Activated CD4-positive, alpha-beta memory T cell treated with anti-CD3 and anti-CD28 coated beads for 36 hours (primary cell): Measurements from ENCODE around the gene PDGFA. TPM values are rescaled to one million over a fixed set of nuclear protein-coding genes. Genes with fewer than 3 reads are reported as not detected.
"Not testable (repeated sequence)": the region's sequence is repeated elsewhere in the genome, so short reads cannot be mapped to it uniquely, and the experiment has no call there.

Source experiments
- CTCF ChIA-PET: fragments of 350-600 bp; sonication (Branson Sonifier 250); formaldehyde crosslinking; loops from one replicate; lab custom pipeline; 2021; ENCODE audit warnings: antibody characterized with exemption, inconsistent platforms; lab: Charles Lee
- POLR2A ChIA-PET: fragments of 350-600 bp; sonication (Branson Sonifier 250); formaldehyde crosslinking; loops from one replicate; lab custom pipeline; 2021; ENCODE audit warnings: antibody characterized with exemption; lab: Charles Lee
- DNase-seq: peaks from one replicate; pipeline ENCODE4 v3.0.0-alpha.2; 2020
- H3K27ac Mint-ChIP-seq: one replicate; pipeline ENCODE4 v1.8.0; 2021; ENCODE audit warnings: mixed read lengths
- H3K27me3 Mint-ChIP-seq: one replicate; pipeline ENCODE4 v1.8.0; 2021; ENCODE audit warnings: mixed read lengths
- H3K36me3 Mint-ChIP-seq: one replicate; pipeline ENCODE4 v1.8.0; 2021; ENCODE audit warnings: mixed read lengths
- H3K4me1 Mint-ChIP-seq: one replicate; pipeline ENCODE4 v1.8.0; 2021; ENCODE audit warnings: low read depth, mixed read lengths
- H3K4me3 Mint-ChIP-seq: one replicate; pipeline ENCODE4 v1.8.0; 2021; ENCODE audit warnings: mild to moderate bottlenecking, mixed read lengths
- H3K9me3 Mint-ChIP-seq: one replicate; pipeline ENCODE4 v1.8.0; 2021; ENCODE audit warnings: mixed read lengths
- intact Hi-C: fragments of 100-400 bp; cut with micrococcal nuclease; formaldehyde crosslinking; loops from one replicate; pipeline ENCODE4 v1.15.1; 2023
- total RNA-seq, 2 experiments: library from RNA; stranded (reverse); gene quantifications; one replicate each; pipeline ENCODE4 v1.2.3, GENCODE V29; 2021

PDGFA gene
- total RNA-seq, 2 experiments from 2014 or later, result 6.3 to 6.9 TPM

DNA sequence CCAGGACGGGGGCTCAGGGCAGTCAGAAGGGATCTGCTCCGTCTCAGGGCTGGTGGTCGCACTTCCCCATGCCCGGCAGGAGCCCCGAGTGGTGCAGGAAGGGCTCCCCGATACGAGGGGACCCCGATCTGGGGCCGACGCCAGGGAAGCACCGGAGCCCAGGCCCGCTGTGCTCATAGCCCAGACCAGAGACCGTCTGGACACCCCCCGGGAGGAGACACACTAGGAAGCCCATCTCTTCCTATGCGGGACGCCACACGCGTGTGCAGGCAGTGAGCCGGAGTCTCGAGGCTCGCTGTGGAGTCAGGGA, 39.7 kb upstream of the PDGFA start:
- ChIA-PET CTCF (no interaction called here), POLR2A (no interaction called here)
- Mint-ChIP-seq H3K4me3 (no peak overlapping the region), H3K36me3 (no peaks in the 10 kb centered on the region), H3K27ac (no peak overlapping the region), H3K27me3 (no peaks in the 10 kb centered on the region), H3K4me1 (no peaks in the 10 kb centered on the region), H3K9me3 (no peaks in the 10 kb centered on the region)
- intact Hi-C loops, result no loop called here
- DNase-seq, result no peak

- no peak for DNase-seq
Observed at GRCh38 chr7:557558-557881, 37.9 kb upstream of the PDGFA start.

DNA sequence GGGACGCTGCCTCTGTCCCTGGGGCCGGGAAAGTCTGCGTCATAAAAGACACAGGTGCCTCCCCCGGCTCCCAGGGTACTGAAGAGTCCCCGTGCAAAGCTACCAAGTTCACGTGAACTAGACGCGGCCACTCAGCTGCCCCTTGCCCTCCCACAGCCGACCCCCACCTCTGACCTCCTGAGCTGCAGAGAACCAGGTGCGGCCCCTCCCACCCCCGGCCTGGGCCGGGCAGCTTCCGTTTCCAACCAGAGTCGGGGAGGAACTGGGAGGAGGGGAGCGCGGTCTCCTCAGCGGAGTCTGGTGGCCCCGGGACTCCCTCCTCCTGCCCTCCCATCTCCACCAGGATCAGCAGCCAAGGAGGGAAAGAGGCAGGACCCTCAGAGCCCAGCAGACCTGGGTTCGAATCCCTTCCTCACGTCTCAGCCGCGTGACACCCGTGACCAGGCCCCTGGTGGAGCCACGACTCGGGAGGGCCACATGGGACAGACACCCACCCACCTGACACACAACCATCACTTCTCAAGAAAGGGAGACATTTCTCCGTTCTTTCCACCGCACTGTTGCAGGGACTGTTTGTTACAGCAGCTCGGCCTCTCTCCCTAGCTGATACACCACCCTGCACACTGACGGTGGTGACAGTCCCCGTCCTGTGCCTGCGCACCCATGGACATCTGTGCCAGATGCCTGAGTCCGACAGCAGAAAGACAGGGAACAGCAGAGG, 37.4 kb upstream of the PDGFA start:
- no peaks in the 10 kb centered on the region for H3K27me3 Mint-ChIP-seq
- POLR2A ChIA-PET, result no interaction called here
- DNase-seq, result no peak
- no peaks in the 10 kb centered on the region for H3K36me3 Mint-ChIP-seq
- CTCF ChIA-PET, result no interaction called here
- no peak overlapping the region for H3K27ac Mint-ChIP-seq
- no peak overlapping the region for H3K4me3 Mint-ChIP-seq
- intact Hi-C loops, result no loop called here
- H3K4me1 Mint-ChIP-seq, result no peaks in the 10 kb centered on the region
- H3K9me3 Mint-ChIP-seq, result no peaks in the 10 kb centered on the region

More at GRCh38 chr7:557558-557881, 37.9 kb upstream of the PDGFA start:
- POLR2A ChIA-PET, result no interaction called here
- H3K9me3 Mint-ChIP-seq, result no peaks in the 10 kb centered on the region
- H3K27me3 Mint-ChIP-seq, result no peaks in the 10 kb centered on the region
- no peak overlapping the region for H3K27ac Mint-ChIP-seq
- H3K36me3 Mint-ChIP-seq, result no peaks in the 10 kb centered on the region
- no peaks in the 10 kb centered on the region for H3K4me1 Mint-ChIP-seq
- intact Hi-C loops, result no loop called here
- H3K4me3 Mint-ChIP-seq, result no peak overlapping the region
- CTCF ChIA-PET, result no interaction called here

GRCh38 chr7:556291-556826, 36.7 kb upstream of the PDGFA start:
- ChIA-PET POLR2A (no interaction called here), CTCF (no interaction called here)
- no peak overlapping the region for H3K4me3 Mint-ChIP-seq
- no peak overlapping the region for H3K27ac Mint-ChIP-seq
- no peaks in the 10 kb centered on the region for H3K36me3 Mint-ChIP-seq
- H3K27me3 Mint-ChIP-seq, result no peaks in the 10 kb centered on the region
- intact Hi-C loops, result no loop called here
- H3K4me1 Mint-ChIP-seq, result no peaks in the 10 kb centered on the region
- no peak for DNase-seq
- no peaks in the 10 kb centered on the region for H3K9me3 Mint-ChIP-seq

GRCh38 chr7:555551-556160, 36.0 kb upstream of the PDGFA start:
- no peak for DNase-seq
- ChIA-PET POLR2A (no interaction called here), CTCF (no interaction called here)
- intact Hi-C loops, result no loop called here
- Mint-ChIP-seq H3K9me3 (no peaks in the 10 kb centered on the region), H3K27me3 (no peaks in the 10 kb centered on the region), H3K27ac (no peak overlapping the region), H3K36me3 (no peaks in the 10 kb centered on the region), H3K4me3 (no peak overlapping the region), H3K4me1 (no peaks in the 10 kb centered on the region)

DNA sequence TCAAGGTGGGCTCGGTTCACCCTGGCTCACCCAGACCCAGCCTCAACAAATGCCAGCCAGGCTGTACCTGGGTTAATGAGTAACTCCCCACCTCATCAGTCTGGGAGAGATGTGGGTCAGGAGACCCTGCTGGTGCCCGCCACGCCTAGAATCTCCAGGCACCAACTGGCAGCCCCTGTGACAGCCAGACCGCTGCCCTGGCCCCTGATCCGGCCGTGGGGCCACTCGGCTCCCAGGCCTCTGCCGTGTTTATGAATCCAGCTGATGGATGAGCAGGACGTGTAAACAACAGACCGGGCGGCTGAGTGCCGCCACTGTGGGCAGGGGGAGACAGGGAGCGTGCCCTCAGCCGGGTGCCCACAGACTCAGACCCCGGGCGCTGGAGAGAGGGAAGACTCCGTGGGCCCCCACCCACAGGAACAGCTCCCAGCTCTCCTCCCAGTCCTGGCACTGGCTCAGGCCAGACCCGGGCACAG, 34.0 kb upstream of the PDGFA start:
- intact Hi-C loops, result no loop called here
- Mint-ChIP-seq H3K27ac (no peak overlapping the region), H3K9me3 (no peaks in the 10 kb centered on the region), H3K4me3 (no peak overlapping the region), H3K36me3 (peaks cover 5% of the 10 kb centered on the region), H3K27me3 (no peaks in the 10 kb centered on the region), H3K4me1 (no peaks in the 10 kb centered on the region)
- POLR2A ChIA-PET, result no interaction called here
- CTCF ChIA-PET, result no interaction called here
- DNase-seq, result no peak

GRCh38 chr7:552868-553635, 33.4 kb upstream of the PDGFA start:
- no peak overlapping the region for H3K4me3 Mint-ChIP-seq
- no peak overlapping the region for H3K27ac Mint-ChIP-seq
- no peaks in the 10 kb centered on the region for H3K27me3 Mint-ChIP-seq
- CTCF ChIA-PET, result interaction anchor here (0.6 kb wide), 1 partner anchor 285 kb away, joined by 3 read pairs; no protein-coding TSS in a partner anchor
- POLR2A ChIA-PET, result no interaction called here
- H3K36me3 Mint-ChIP-seq, result peaks cover 5% of the 10 kb centered on the region
- intact Hi-C loops, result no loop called here
- no peak for DNase-seq
- no peaks in the 10 kb centered on the region for H3K9me3 Mint-ChIP-seq
- no peaks in the 10 kb centered on the region for H3K4me1 Mint-ChIP-seq

- H3K27me3 Mint-ChIP-seq, DNase-seq, POLR2A ChIA-PET, H3K9me3 Mint-ChIP-seq, intact Hi-C loops, H3K27ac Mint-ChIP-seq, H3K36me3 Mint-ChIP-seq, H3K4me3 Mint-ChIP-seq, H3K4me1 Mint-ChIP-seq: not testable (repeated sequence)
- CTCF ChIA-PET, result interaction anchor here (0.6 kb wide), 1 partner anchor 286 kb away, joined by 3 read pairs; no protein-coding TSS in a partner anchor
Observed at GRCh38 chr7:552151-552867, 32.7 kb upstream of the PDGFA start.

DNA sequence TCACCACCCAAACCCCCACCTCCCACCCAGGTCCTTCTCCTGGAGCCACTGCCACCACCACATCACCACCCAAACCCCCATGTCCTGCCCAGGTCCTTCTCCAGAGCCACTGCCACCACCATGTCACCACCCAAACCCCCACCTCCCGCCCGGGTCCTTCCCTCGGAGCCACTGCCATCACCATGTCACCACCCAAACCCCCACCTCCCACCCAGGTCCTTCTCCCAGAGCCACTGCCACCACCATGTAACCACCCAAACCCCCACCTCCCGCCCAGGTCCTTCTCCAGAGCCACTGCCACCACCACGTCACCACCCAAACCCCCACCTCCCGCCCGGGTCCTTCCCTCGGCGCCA, 31.9 kb upstream of the PDGFA start:
- H3K9me3 Mint-ChIP-seq, intact Hi-C loops, POLR2A ChIA-PET, H3K4me1 Mint-ChIP-seq, H3K27ac Mint-ChIP-seq, H3K4me3 Mint-ChIP-seq, CTCF ChIA-PET, H3K27me3 Mint-ChIP-seq, DNase-seq, H3K36me3 Mint-ChIP-seq: not testable (repeated sequence)

GRCh38 chr7:550881-551614, 31.4 kb upstream of the PDGFA start:
- intact Hi-C loops, result no loop called here
- no peaks in the 10 kb centered on the region for H3K4me1 Mint-ChIP-seq
- no peak overlapping the region for H3K4me3 Mint-ChIP-seq
- CTCF ChIA-PET, result no interaction called here
- H3K27ac Mint-ChIP-seq, result no peak overlapping the region
- POLR2A ChIA-PET, result no interaction called here
- H3K36me3 Mint-ChIP-seq, result peaks cover 5% of the 10 kb centered on the region
- no peaks in the 10 kb centered on the region for H3K9me3 Mint-ChIP-seq
- H3K27me3 Mint-ChIP-seq, result no peaks in the 10 kb centered on the region
- DNase-seq, result no peak

GRCh38 chr7:549891-550625, 30.4 kb upstream of the PDGFA start:
- Mint-ChIP-seq H3K36me3 (peaks cover 5% of the 10 kb centered on the region), H3K9me3 (peaks cover 5% of the 10 kb centered on the region), H3K27ac (no peak overlapping the region), H3K27me3 (no peaks in the 10 kb centered on the region), H3K4me1 (no peaks in the 10 kb centered on the region), H3K4me3 (no peak overlapping the region)
- no peak for DNase-seq
- intact Hi-C loops, result no loop called here
- ChIA-PET POLR2A (no interaction called here), CTCF (no interaction called here)
